ENCODE results near the gene VAV2.

- TF ChIP-seq CTCF (IDR thresholded peaks at IDR 0.05) (no peak), POLR2A (IDR thresholded peaks at IDR 0.05; ENCODE audit: low read depth) (no peak)
Observed at GRCh38 chr9:133969681-133970580, 22.2 kb downstream of the VAV2 start.

Data from esophagus muscularis mucosa (tissue), 3 donors.